Nephron progenitor cell (in vitro differentiated cells): ENCODE measurements around the gene CLEC10A.

ENCODE experiments used
- DNase-seq: peaks from one replicate; pipeline ENCODE4 v3.0.0; 2021
- H3K27ac Mint-ChIP-seq: 2 replicates; pipeline ENCODE4 v1.8.0; 2021; ENCODE audit warnings: mild to moderate bottlenecking, moderate library complexity, mixed read lengths
- H3K27me3 Mint-ChIP-seq: 2 replicates; pipeline ENCODE4 v1.8.0; 2021; ENCODE audit warnings: mild to moderate bottlenecking, low read depth, mixed read lengths; ENCODE audit not compliant: poor library complexity
- H3K36me3 Mint-ChIP-seq: 2 replicates; pipeline ENCODE4 v1.8.0; 2021; ENCODE audit warnings: low read depth, mixed read lengths
- H3K4me1 Mint-ChIP-seq: 2 replicates; pipeline ENCODE4 v1.8.0; 2021; ENCODE audit warnings: mixed read lengths
- H3K4me3 Mint-ChIP-seq: 2 replicates; pipeline ENCODE4 v1.8.0; 2021; ENCODE audit warnings: mild to moderate bottlenecking, moderate library complexity, mixed read lengths
- H3K9me3 Mint-ChIP-seq: 2 replicates; pipeline ENCODE4 v1.8.0; 2021; ENCODE audit warnings: mild to moderate bottlenecking, moderate library complexity, mixed read lengths
- TF ChIP-seq, protein P1 (sequence below): fragments of 200-600 bp; sonication (generic); IDR thresholded peaks from 2 replicates; pipeline ENCODE4 v1.5.0; 2021; ENCODE audit warnings: antibody characterized with exemption

CLEC10A gene

DNA sequence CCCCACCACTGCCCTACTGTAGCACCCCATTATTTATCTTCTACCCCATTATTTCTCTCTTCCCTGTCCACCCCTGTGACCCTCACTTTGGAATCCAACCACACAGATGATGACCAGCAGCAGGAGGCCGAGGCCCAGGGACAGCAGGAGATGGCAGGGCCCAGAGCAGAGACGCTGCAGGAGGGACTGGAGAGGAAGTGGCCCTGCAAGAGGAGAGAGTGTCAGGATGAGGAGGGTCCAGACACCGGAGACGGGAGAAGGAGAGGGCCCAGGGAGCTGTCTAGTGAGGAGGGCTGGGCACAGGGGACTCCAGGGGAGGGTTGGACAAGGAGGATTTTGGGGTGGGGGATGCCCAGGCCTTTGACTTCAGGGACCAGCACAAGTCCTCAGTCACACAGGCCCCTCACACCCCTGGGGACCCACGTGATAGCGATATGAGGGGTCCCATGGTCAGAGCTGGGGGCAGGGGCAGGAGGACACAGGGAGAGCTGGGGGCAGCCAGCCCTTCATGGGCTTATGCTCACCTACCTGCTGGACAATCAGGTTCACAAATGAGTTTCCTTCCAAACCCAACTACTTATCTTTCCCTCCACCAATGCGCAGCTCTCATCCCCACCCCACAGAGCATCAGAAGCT lies 2.0 kb downstream of the CLEC10A start:
- no peaks in the 10 kb centered on the region for H3K36me3 Mint-ChIP-seq
- H3K27ac Mint-ChIP-seq, result no peak overlapping the region
- no peak overlapping the region for H3K4me3 Mint-ChIP-seq
- H3K9me3 Mint-ChIP-seq, result peaks cover 23% of the 10 kb centered on the region
- peaks cover 15% of the 10 kb centered on the region for H3K4me1 Mint-ChIP-seq
- no peak for DNase-seq
- no peaks in the 10 kb centered on the region for H3K27me3 Mint-ChIP-seq
- TF ChIP-seq, protein P1, sequence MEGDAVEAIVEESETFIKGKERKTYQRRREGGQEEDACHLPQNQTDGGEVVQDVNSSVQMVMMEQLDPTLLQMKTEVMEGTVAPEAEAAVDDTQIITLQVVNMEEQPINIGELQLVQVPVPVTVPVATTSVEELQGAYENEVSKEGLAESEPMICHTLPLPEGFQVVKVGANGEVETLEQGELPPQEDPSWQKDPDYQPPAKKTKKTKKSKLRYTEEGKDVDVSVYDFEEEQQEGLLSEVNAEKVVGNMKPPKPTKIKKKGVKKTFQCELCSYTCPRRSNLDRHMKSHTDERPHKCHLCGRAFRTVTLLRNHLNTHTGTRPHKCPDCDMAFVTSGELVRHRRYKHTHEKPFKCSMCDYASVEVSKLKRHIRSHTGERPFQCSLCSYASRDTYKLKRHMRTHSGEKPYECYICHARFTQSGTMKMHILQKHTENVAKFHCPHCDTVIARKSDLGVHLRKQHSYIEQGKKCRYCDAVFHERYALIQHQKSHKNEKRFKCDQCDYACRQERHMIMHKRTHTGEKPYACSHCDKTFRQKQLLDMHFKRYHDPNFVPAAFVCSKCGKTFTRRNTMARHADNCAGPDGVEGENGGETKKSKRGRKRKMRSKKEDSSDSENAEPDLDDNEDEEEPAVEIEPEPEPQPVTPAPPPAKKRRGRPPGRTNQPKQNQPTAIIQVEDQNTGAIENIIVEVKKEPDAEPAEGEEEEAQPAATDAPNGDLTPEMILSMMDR, result no peak

DNA sequence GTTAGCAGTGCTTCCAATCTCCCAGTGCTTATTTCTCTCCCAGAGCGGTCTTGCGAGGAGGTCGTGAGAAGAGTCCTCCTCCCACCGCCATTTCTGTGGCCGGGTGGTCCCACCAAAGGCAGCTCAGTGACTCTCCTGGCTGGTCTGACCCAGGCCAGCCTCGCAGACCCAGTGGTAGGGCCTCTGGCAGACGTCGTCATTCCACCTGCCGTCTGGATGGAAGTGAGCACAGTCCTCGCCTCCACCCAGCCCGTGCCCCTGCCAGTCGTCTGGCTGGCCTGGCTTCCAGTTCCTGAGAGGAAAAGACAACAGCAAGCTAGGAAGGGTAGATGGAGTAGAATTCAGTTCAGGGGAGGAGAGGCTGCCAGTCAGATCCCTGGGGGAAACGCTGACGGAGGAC lies 5.1 kb downstream of the CLEC10A start:
- Mint-ChIP-seq H3K36me3 (no peaks in the 10 kb centered on the region), H3K27ac (no peak overlapping the region), H3K4me1 (peaks cover 9% of the 10 kb centered on the region)

DNA sequence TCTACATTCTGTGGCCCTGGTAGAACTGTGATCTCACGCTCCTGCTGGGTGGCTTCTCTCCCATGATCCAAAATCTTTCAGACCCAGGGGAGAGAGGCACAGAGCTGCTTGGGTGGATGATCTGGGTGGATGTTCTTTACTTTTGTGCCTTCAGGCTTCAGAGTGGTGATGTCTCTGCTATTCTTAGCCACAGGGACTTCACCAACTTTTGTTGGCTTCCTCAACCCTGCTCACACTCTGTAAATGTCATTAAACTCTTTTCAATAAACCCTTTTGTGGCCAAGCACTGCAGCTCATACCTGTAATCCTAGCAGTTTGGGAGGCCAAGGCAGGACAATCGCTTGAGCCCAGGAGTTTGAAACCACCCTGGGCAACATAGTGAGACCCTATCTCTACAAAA lies 7.6 kb downstream of the CLEC10A start:
- peak overlapping the region; percentile 57 for H3K27ac Mint-ChIP-seq
- peaks cover 7% of the 10 kb centered on the region for H3K36me3 Mint-ChIP-seq
- H3K27me3 Mint-ChIP-seq, result peaks cover 8% of the 10 kb centered on the region
- TF ChIP-seq, protein P1, result no peak
- H3K4me1 Mint-ChIP-seq, result no peaks in the 10 kb centered on the region
- no peak overlapping the region for H3K4me3 Mint-ChIP-seq
- DNase-seq, result no peak
- H3K9me3 Mint-ChIP-seq, result peaks cover 23% of the 10 kb centered on the region

More for the DNA sequence above, 5.1 kb downstream of the CLEC10A start:
- DNase-seq, result no peak
- Mint-ChIP-seq H3K4me3 (no peak overlapping the region), H3K9me3 (peaks cover 14% of the 10 kb centered on the region), H3K27me3 (peaks cover 8% of the 10 kb centered on the region)
- TF ChIP-seq, protein P1, result no peak

DNA sequence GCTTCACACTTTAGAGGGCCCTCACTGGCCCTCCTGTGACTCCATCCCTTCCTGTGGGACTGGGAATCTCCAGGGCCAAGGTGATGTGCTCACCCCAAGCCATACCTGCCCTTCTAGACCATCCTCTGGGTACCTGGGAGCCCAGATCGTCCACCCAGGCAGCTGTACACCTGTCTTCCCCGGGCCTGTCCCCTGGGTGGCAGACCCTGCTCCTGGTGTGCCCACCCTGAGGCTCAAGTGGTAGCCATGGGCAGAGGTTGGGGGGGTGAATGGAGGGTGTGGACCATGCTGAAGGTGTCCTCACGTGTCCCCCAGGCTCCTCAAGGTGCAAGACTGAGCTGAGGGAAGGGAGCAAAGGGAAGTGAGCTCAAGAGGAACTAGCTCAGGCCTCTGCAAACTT lies 9.3 kb downstream of the CLEC10A start:
- peaks cover 8% of the 10 kb centered on the region for H3K27me3 Mint-ChIP-seq
- no peaks in the 10 kb centered on the region for H3K4me1 Mint-ChIP-seq
- DNase-seq, result no peak
- TF ChIP-seq, protein P1, result no peak
- no peak overlapping the region for H3K27ac Mint-ChIP-seq
- no peak overlapping the region for H3K4me3 Mint-ChIP-seq
- peaks cover 7% of the 10 kb centered on the region for H3K36me3 Mint-ChIP-seq
- peaks cover 28% of the 10 kb centered on the region for H3K9me3 Mint-ChIP-seq

DNA sequence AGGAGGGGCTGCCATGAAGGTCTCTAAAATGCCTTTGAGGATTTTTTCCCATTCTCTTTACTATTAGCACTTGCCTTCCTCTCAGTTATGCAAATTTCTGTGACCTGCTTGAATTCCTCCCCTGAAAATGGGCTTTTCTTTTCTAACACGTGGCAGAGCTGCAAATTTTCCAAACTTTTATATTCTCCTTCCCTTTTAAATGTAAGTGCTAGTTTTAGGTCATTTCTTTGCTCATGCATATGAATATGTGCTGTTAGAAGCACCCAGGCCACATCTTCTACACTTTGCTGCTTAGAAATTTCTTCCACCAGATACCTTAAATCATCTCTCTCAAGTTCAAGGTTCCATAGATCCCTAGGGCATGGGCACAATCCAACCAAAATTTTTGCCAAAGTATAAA lies 11.8 kb downstream of the CLEC10A start:
- no peak overlapping the region for H3K27ac Mint-ChIP-seq
- peaks cover 28% of the 10 kb centered on the region for H3K9me3 Mint-ChIP-seq
- TF ChIP-seq, protein P1, result no peak
- H3K4me1 Mint-ChIP-seq, result peaks cover 9% of the 10 kb centered on the region
- H3K4me3 Mint-ChIP-seq, result no peak overlapping the region
- no peak for DNase-seq
- H3K27me3 Mint-ChIP-seq, result peaks cover 8% of the 10 kb centered on the region
- H3K36me3 Mint-ChIP-seq, result peaks cover 7% of the 10 kb centered on the region

DNA sequence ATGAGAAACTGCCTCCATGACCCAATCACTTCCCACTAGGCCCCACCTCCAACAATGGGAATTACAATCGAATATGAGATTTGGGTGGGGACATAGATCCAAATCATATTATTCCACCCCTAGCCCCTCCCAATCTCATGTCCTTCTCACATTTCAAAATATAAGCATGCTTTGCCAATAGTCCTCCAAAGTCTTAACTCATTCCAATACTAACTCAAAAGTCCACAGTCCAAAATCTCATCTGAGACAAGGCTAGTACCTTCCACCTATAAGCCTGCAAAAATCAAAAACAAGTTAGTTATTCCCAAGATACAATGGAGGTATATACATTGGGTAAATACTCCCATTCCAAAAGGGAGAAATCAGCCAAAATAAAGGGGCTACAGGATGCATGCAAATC lies 12.9 kb downstream of the CLEC10A start:
- Mint-ChIP-seq H3K4me1 (peaks cover 16% of the 10 kb centered on the region), H3K27me3 (peaks cover 4% of the 10 kb centered on the region), H3K27ac (no peak overlapping the region), H3K9me3 (peaks cover 28% of the 10 kb centered on the region), H3K36me3 (peaks cover 7% of the 10 kb centered on the region), H3K4me3 (no peak overlapping the region)
- TF ChIP-seq, protein P1, result no peak
- no peak for DNase-seq
